K562 (cell line): ENCODE data around the gene CDYL. TPM values are rescaled to one million over a fixed set of nuclear protein-coding genes. Genes with fewer than 3 reads are reported as not detected.

Experiments
- CC2D1A ChIP-seq: fragments of 450-650 bp; IDR thresholded peaks from 2 replicates; pipeline ENCODE4 v1.6.1; 2017; ENCODE audit warnings: mild to moderate bottlenecking
- CTCF ChIP-seq, 3 experiments: IDR thresholded peaks in 2 of 3; conservative IDR thresholded peaks in 1 of 3; 2 replicates each; pipeline ENCODE4 v1.5.1; 2011 to 2012; ENCODE audit warnings: low read length in 3 of 3, mild to moderate bottlenecking in 3 of 3, control low read depth in 2 of 3, improper control_type of control experiment in 1 of 3, inconsistent platforms in 1 of 3, low read depth in 1 of 3, mixed read lengths in 1 of 3, moderate library complexity in 1 of 3; ENCODE audit not compliant: insufficient read depth in 2 of 3
- FOXJ2 ChIP-seq: fragments of 200-800 bp; sonication (Bioruptor generic); IDR thresholded peaks from 2 replicates; pipeline ENCODE4 v1.6.1; 2016; ENCODE audit warnings: missing genetic modification characterization, missing compliant biosample characterization
- JUNB ChIP-seq: fragments of 450-650 bp; formaldehyde crosslinking; conservative IDR thresholded peaks from 2 replicates; pipeline ENCODE4 v1.4.0; 2020; ENCODE audit warnings: mild to moderate bottlenecking
- MCM7 ChIP-seq, 2 experiments: fragments of 450-650 bp; IDR thresholded peaks; 2 replicates each; pipeline ENCODE4 v1.6.1; 2016 to 2018
- RBM25 ChIP-seq: fragments of 200-400 bp; formaldehyde crosslinking; IDR thresholded peaks from 2 replicates; pipeline ENCODE4 v1.6.1; 2018; ENCODE audit warnings: low read length, low read depth, moderate library complexity; ENCODE audit not compliant: severe bottlenecking
- RHOXF2B ChIP-seq: fragments of 250-450 bp; sonication (Bioruptor Pico); conservative IDR thresholded peaks from 2 replicates; pipeline ENCODE4 v1.5.1; 2021
- SAFB ChIP-seq: fragments of 200-400 bp; formaldehyde crosslinking; IDR thresholded peaks from 2 replicates; pipeline ENCODE4 v1.6.1; 2017; ENCODE audit warnings: low read depth, low read length, borderline replicate concordance
- ZNF146 ChIP-seq: IDR thresholded peaks from one replicate; pipeline ENCODE4 v1.6.1; 2018; ENCODE audit warnings: missing compliant biosample characterization; ENCODE audit not compliant: unreplicated experiment
- ZNF175 ChIP-seq: fragments of 200-800 bp; sonication (Bioruptor generic); IDR thresholded peaks from 2 replicates; pipeline ENCODE4 v1.6.1; 2016; ENCODE audit warnings: low read depth, mild to moderate bottlenecking, missing genetic modification characterization, missing compliant biosample characterization
- polyA plus RNA-seq, 8 experiments: library from polyadenylated mRNA; depleted of rRNA in 4 of 8; stranded (reverse) in 5 of 8; unstranded in 3 of 8; fragments of >200 nt; fragmentation: Nextera tagmentation in 2 of 8; fragmentation: Illumina TruSeq in 1 of 8; extraction: Ambion mirVana in 2 of 8; extraction: Trizol in 1 of 8; gene quantifications; 2 replicates each; pipeline versions ENCODE4 v1.2.1 to v1.2.3, GENCODE V29; 2011 to 2014; ENCODE audit warnings: inconsistent platforms in 1 of 8, missing spikeins in 1 of 8
- total RNA-seq, 7 experiments: library from RNA; depleted of rRNA in 6 of 7; stranded (reverse); fragments of >200 nt in 6 of 7; fragmentation: Illumina TruSeq in 2 of 7; extraction: Trizol in 2 of 7; gene quantifications; 2 replicates each; pipeline versions ENCODE4 v1.2.1 to v1.2.3, GENCODE V29; 2011 to 2021; ENCODE audit warnings: low replicate concordance in 1 of 7
- TF ChIP-seq, protein P1 (sequence below), 2 experiments: fragments of 450-650 bp; IDR thresholded peaks; 2 replicates each; pipeline ENCODE4 v1.6.1; 2016; ENCODE audit warnings: mild to moderate bottlenecking in 2 of 2, borderline replicate concordance in 1 of 2, low read depth in 1 of 2, moderate library complexity in 1 of 2
- TF ChIP-seq, protein P2 (sequence below), 2 experiments: fragments of 450-650 bp; IDR thresholded peaks; 2 replicates each; pipeline ENCODE4 v1.6.1; 2018; ENCODE audit warnings: mild to moderate bottlenecking in 2 of 2, low read depth in 1 of 2; ENCODE audit not compliant: partially characterized antibody in 2 of 2

CDYL gene
- total and polyA plus RNA-seq, 9 of the 15 experiments (the other 6 are each of a cell fraction or from before 2014, with no cell fraction given), result 8.1 to 45.8 (median 40.8) TPM

GRCh38 chr6:5003604-5004372 lies 227.6 kb downstream of the CDYL start, which contains the start of gene RPP40 (continued):
- TF ChIP-seq CTCF (IDR thresholded peaks at IDR 0.05 in 2 of 3, conservative IDR thresholded peaks at IDR 0.05 in 1 of 3; ENCODE audit: insufficient read depth in 2 of 3, low read depth in 1 of 3, low read length in 3 of 3) (peak; percentile 86 to 93 (median 88)), RBM25 (no peak), FOXJ2 (tag) (peak; percentile 67; the same call in 1 of the 2 replicates), MCM7 (IDR thresholded peaks at IDR 0.05) (no peak), JUNB (CRISPR knock-in tag) (no peak), CC2D1A (peak; percentile 21; the same call in 1 of the 2 replicates), ZNF175 (CRISPR knock-in tag) (peak; percentile 72), SAFB (no peak), RHOXF2B (CRISPR knock-in tag) (no peak), ZNF146 (no peak)
- TF ChIP-seq, protein P1, sequence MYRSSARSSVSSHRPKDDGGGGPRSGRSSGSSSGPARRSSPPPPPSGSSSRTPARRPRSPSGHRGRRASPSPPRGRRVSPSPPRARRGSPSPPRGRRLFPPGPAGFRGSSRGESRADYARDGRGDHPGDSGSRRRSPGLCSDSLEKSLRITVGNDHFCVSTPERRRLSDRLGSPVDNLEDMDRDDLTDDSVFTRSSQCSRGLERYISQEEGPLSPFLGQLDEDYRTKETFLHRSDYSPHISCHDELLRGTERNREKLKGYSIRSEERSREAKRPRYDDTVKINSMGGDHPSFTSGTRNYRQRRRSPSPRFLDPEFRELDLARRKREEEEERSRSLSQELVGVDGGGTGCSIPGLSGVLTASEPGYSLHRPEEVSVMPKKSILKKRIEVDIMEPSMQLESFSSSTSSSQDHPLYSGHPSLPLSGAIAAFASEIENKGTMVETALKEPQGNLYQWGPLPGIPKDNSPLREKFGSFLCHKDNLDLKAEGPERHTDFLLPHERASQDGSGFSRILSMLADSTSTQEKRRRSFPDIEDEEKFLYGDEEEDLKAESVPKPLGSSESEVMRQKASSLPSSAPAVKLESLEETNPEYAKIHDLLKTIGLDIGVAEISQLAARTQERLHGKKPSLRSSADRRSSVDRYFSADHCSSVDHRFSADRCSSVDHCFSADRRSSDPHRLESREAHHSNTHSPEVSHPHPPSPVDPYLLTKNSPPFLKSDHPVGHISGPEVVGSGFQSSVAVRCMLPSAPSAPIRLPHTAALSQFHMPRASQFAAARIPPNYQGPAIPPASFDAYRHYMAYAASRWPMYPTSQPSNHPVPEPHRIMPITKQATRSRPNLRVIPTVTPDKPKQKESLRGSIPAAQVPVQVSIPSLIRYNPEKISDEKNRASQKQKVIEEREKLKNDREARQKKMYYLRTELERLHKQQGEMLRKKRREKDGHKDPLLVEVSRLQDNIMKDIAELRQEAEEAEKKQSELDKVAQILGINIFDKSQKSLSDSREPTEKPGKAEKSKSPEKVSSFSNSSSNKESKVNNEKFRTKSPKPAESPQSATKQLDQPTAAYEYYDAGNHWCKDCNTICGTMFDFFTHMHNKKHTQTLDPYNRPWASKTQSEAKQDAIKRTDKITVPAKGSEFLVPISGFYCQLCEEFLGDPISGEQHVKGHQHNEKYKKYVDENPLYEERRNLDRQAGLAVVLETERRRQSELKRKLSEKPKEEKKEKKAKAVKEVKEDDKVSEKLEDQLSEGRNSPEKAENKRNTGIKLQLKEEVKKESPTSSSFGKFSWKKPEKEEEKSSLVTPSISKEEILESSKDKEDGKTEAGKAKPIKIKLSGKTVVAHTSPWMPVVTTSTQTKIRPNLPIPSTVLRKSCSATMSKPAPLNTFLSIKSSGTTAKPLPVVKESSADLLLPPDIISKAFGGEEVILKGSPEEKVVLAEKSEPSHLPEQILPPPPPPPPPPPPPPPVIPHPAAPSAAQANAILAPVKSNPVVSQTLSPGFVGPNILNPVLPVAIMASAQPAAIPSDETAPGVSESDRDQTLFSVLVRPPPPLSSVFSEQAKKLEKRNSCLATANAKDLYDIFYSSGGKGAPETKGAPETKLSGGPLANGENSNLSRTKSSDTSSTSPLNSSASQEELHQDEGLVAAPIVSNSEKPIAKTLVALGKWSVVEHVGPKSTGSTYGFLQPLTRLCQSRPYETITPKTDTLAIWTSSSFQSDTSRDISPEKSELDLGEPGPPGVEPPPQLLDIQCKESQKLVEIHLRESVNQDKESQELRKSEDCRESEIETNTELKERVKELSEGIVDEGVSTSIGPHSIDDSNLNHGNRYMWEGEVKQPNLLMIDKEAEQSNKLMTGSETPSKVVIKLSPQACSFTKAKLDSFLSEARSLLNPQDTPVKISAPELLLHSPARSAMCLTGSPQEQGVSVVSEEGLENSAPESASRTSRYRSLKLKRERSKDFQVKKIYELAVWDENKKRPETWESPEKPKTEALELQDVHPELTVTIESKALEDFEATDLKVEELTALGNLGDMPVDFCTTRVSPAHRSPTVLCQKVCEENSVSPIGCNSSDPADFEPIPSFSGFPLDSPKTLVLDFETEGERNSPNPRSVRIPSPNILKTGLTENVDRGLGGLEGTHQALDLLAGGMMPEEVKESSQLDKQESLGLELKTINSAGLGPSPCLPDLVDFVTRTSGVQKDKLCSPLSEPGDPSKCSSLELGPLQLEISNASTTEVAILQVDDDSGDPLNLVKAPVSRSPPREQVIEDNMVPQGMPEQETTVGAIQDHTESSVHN (IDR thresholded peaks at IDR 0.05; ENCODE audit: borderline replicate concordance in 1 of 2, low read depth in 1 of 2), result no peak
- TF ChIP-seq, protein P2, sequence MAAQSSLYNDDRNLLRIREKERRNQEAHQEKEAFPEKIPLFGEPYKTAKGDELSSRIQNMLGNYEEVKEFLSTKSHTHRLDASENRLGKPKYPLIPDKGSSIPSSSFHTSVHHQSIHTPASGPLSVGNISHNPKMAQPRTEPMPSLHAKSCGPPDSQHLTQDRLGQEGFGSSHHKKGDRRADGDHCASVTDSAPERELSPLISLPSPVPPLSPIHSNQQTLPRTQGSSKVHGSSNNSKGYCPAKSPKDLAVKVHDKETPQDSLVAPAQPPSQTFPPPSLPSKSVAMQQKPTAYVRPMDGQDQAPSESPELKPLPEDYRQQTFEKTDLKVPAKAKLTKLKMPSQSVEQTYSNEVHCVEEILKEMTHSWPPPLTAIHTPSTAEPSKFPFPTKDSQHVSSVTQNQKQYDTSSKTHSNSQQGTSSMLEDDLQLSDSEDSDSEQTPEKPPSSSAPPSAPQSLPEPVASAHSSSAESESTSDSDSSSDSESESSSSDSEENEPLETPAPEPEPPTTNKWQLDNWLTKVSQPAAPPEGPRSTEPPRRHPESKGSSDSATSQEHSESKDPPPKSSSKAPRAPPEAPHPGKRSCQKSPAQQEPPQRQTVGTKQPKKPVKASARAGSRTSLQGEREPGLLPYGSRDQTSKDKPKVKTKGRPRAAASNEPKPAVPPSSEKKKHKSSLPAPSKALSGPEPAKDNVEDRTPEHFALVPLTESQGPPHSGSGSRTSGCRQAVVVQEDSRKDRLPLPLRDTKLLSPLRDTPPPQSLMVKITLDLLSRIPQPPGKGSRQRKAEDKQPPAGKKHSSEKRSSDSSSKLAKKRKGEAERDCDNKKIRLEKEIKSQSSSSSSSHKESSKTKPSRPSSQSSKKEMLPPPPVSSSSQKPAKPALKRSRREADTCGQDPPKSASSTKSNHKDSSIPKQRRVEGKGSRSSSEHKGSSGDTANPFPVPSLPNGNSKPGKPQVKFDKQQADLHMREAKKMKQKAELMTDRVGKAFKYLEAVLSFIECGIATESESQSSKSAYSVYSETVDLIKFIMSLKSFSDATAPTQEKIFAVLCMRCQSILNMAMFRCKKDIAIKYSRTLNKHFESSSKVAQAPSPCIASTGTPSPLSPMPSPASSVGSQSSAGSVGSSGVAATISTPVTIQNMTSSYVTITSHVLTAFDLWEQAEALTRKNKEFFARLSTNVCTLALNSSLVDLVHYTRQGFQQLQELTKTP (IDR thresholded peaks at IDR 0.05; ENCODE audit: low read depth in 1 of 2, partially characterized antibody in 2 of 2), result peak; percentile 38 to 98
